Dermis blood vessel endothelial cell (primary cell): ENCODE results near the gene KAZN. TPM values are rescaled to one million over a fixed set of nuclear protein-coding genes. Genes with fewer than 3 reads are reported as not detected.

Source experiments
- DNase-seq: peaks from one replicate; pipeline ENCODE4 v3.0.0; 2010
- total RNA-seq: library from RNA; depleted of rRNA; stranded (reverse); fragments of >200 nt; gene quantifications from 2 replicates; pipeline ENCODE4 v1.2.3, GENCODE V29; 2014

The KAZN gene
- total RNA-seq, 1 donor from 2014 or later: 1.9 TPM

DNA sequence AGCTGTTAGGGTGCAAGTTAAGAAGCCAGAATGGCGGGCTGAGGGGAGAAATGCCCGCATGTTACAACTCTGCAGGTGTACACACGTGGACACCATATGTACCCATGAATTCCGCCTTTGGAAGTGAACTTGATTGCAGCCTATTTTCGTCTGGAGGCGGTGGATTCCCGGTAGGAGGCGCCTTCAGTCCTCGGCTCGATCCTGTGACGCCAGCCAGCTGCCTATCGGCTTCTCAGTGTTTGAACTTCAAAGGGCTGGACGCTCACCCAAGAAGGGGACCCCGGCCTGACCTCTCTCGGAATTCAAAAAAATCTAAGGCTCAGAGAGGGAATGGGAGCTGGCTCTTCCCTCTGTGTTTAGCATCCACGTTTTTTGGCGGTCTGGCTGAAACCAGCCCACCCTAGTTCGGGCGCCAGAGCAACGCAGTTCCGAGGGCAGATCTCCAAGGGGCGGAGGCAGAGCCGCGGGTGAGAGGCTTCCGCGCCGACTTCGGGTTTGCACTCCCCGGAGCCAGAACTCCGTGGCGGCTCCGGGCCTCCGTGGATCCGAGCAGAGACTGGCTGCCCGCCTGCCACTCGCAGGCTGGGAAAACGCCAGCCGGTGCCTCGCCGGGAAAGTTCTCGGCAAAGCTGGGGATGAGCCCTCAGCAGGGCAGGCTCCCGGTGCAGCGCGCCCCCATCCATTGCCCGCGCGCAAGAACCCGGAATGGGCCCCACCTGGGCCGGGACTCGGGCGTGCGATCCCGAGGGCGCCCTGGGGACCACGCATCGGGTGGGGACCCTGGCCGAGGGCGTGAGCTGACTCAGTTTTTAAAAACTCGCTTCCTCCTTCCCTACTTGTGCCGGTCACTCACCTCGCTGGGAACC, 554.1 kb downstream of the KAZN start:
- peak; percentile 94 for DNase-seq

DNA sequence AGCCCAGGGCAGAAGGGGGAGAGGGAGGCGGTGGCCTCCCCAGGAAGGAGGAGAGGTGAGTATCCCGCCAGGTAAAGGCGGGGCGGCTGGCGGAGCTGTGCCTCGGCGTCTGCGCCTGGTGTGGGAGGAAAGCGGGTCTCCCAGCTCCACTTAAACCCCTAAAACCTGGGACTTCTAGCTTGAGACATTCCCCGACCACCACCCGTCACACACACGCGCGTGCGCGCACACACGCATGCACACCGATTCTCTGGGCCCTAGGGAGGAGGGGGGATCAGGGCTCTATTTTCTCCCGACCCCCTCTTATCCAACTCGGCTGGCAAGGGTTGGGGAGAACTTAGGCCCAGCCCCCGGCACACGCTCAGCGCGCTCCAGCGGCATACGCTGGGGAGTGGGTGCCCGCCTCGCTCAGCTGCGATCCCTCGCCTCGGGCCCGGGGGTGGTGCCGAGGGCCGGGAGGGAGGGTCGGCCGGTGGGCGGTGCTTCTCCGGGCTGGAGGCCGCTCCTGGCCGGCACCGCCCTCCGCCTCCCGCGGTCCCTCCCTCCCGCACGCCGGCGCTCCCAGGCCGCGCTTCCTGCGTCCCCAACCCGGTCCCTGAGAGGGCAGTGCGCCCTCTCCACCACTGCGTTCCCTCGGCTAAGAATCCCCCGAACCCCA, 554.8 kb downstream of the KAZN start, which contains the start of gene TMEM51:
TMEM51 (plus strand) TSS at position 564 of the 658 bp plus-strand sequence. CDS start 61,341 bp downstream, outside the sequence.
- peak; percentile 82 for DNase-seq

DNA sequence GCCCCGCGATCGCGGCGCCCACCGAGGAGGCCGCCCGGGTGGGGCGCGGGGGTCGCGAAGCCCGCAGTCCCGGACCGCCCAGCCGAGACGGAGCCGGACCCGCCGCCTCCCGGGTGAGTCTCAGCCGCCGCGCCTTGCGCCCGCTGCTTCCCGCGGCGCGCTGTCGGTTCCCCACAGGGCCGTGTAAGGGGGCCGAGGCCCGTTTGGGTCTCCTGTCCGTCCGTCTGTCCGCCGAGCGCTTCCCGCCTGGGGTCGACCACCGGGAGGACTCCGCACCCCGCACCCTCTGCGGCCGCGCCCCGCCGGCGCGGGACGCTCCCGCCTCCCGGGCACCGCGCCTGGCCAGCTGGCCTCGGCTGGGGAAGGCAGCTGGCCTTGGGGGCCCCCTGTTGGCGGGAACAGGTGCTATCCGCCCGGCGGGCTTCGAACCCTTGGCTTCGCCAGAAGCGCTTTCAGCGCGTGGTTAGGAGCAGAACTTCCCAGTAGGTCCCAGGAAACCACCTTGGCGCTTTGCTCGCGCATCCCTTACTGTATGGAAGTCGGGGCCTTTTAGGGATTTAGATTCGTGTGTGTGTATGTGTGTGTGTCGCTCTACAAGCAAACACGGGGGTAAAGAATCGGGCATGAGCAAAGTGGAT, 555.5 kb downstream of the KAZN start:
- DNase-seq: peak; percentile 82

DNA sequence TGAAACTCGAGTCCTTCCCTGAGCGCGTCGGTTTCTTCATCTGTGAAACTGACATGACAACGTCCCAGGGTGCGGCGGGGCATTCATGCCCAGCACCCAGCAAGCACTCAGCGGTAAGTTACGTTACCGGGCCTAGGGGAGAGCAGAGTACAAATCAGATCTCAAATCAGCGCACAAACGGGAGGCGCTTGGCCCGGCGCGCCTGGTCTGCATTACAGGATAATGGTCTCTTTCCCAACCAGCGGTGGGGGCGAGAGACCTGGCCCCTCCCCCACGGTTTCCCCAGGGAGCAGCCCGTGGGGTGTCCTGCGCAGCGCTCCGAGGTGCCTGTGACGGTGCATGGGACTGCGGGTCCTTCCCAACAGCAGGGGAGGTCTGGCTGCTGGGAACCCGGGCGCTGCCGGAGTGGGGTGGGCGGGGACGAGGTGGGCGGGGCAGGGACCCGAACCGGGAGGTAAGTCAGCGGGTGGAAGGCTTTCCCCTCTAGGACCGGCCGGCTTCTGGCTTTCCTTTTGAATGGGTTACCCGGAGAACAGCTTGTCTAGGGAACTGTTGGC, 556.1 kb downstream of the KAZN start:
- DNase-seq: peak; percentile 40

DNA sequence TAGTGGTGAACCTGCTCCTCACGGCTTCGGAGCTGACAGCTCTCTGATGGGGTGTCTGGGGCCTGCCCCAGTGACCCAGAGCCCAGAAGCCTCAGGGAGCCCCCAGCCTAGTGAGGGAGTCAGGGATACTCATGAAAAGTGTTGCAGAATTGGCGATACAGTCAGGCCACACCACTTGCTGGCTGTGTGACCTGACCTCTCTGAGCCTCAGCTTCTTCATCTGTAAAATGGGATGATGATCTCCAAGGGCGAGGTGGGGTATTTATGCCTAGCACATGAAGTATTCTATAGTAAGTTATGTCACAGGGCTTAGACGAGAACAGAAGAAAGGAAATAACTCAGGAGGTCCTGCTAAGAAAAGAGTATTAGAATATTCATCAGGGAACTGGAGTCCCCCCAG, 556.7 kb downstream of the KAZN start:
- DNase-seq: no peak

DNA sequence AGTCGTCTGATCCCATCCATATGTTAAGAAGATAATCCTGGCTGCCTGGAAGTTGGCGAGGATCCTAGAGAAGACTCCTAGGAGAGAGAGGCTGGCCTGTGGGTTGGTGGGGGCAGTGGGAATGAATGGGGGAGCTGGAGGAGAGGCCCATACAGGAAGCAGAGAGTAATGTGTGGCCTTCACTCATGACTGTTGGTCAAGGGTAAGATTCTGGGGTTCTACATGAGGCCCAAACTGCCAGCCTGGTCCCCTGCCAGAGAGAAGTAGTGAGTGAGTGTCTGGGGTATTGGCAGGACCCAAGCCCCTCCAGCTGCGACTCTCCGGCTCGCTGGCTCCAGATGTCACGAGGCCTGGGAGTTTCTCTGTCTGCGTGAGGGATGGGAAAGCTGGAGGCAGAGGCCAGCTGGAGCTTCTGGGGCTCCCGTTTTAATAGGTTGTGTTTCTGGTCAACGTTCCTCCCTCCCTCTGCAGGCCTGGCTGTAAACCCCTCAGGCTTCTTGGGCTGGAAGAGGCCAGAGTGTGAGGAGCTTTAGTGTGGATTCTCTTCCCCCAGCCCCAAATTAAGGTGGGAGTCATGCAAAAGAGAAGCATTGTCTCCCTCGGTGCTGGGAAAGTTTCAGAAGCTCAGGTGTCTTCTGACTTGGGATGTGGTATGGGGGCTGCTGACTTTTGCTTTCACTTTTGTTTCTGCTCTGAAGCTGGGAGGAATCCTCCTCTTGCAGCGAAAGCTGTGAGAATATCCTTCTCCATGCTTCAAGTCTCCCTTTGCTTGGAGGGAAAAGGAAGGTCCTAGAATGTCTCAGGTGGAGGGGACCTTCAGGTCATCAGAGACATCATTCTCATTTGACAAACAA, 557.6 kb downstream of the KAZN start:
- DNase-seq: no peak

DNA sequence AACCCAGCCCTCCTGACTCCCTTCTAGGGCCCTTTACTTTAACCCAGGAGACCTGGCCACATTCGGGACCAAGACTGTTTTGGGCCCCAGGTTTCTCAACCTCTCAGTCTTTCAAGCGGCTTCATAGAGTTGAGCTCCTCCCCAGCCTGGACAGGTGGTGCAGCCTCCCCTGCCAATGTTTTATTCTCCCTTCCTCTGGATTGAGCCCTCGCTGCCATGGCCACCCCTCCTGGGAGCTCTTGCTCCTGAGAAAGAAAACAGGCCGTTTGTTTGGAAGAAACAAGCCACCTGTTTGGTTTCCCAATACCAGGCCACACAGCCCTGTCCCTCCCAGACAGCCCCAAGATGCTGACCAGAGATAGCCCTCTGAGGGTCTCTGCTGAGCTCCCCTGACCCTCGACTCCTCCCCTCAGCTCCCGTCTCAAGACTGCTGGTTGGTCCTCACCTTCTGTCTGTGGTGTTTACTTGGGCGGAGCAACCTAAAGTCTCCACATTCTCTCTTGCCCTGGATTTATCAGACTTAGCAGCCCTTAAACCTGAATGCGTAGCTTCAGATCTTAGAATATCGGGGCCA, 558.4 kb downstream of the KAZN start:
- DNase-seq: no peak

DNA sequence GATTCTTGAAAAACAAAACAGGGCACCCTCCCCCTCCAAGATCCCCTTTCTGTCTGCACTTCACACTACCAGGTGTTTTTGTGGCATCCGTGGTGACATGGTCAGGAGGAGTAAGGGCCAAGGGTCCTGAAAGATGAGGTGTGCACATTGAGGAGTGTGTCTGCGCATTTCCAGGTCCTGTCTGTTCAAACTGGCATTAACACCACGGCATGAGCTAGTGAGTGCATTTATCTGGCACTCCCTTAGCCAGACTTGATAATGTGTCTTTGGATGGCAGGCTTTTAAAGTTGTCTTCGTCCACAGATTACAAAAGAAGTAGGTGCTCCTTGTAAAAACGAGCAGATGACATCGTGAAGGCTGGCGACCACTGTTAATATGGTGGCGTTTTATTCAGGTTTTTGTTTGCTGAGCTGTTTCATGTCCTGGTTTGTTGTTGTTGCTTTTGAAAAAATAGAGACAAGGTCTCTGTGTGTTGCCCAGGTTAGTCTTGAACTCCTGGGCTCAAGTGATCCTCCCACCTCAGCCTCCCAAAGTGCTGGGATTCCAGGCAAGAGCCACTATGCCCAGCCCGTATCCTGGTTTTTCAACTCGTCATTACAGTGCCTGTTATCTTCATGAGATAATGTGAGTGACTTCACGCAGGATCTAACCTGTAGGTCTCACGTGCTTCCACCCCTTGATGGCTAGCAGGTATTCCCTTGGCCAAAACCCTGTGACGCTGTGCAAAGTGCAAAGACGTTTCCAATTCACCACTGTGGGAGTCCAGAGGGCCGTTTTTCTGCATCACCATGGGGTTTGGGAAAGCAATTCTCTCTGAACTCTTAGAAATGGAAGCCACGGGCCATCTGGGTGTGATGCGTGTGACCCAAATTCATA, 559.3 kb downstream of the KAZN start:
- no peak for DNase-seq

DNA sequence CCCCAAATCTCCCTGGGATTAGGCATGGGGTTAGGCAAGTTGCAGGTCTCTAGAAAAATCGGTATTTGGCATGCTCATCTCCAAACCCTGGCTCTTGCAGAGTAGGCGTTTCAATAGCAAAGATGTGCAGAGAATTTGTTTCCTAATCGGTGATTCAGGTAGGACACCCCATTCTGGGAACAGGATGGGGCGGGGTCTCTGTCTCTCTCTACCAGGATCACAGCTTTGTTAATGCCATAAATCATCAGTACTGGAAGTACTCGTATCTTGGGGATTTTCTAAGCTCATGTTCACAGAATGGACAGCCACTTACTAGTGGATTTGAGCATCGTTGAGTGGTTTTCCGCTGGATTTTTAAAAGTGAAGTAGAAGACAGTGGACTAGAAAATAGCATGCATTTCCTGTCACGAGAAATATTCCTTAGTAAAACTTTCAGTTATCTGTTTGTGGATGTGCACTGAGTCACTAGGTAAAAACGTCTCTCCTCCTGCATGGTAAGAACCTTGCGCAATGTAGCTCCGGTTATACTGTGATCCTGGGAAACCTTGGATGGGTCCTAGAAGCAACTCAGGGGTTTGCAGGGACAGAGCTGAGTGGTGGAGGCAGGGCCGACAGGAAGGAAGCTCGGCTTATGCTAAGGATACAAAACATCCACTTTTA, 560.2 kb downstream of the KAZN start:
- peak; percentile 42 for DNase-seq

DNA sequence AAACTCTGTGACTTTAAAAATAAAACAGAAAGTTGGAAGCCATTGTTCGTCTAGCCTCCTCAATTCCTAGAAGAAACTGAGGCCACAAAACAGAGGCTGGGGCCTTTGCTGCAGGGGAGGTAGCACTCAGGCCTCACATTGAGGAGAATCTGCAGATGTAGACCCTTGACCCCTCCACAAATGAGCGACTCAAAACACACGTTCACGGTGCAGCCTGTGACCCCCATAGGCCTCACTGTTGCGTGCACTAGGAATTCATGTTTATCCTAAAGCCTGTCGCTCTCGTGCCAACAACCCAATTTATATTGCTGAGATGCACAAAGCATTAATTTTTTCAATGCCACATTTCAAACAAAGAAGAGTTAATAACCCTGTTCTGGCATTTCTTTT, 560.7 kb downstream of the KAZN start:
- no peak for DNase-seq

DNA sequence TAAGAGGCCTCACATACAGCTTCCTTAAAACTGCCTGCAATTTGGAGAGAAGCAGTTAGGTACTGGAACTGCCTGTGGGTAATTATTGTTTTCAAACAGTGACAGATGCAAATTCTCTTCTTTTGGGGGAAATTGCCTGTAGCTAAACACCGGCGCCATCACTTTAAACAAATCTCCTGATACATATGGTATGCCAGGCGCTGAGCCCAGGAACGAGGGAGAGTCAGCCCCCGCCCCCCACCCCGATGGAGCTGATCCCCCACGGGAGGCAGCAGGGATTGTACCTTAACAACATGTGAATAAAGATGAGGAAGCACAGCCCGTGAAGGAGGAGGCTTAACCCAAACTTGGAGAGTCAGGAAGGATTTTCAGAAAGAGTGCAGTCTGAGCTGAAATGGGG, 562.1 kb downstream of the KAZN start:
- DNase-seq: no peak

DNA sequence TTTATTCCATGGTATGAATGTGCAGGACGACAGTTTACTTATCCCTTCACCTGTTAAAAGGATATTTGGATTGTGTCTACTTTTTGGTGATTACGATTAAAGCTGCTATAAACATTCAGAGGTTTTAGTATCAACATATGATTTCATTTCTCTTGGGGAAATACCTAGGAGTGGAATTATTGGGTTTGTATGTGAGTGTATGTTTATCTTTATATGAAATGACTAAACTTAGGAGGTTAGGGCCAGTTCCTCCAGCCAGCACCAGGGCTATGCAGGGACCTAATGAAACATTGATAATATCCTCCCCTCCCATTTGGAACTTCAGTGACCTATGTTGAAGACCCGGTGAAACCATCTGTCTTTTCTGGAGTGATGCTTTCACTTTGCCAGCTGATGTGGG, 568.9 kb downstream of the KAZN start:
- no peak for DNase-seq
